Glutamatergic neuron (in vitro differentiated cells): ENCODE measurements around the gene NRSN1. TPM values are rescaled to one million over a fixed set of nuclear protein-coding genes. Genes with fewer than 3 reads are reported as not detected.

Experiments
- DNase-seq: peaks from one replicate; pipeline ENCODE4 v3.0.0; 2022
- H3K27ac Mint-ChIP-seq: one replicate; pipeline ENCODE4 v1.8.0; 2020; ENCODE audit warnings: mild to moderate bottlenecking, mixed read lengths, inconsistent platforms; ENCODE audit not compliant: unreplicated experiment
- H3K27me3 Mint-ChIP-seq: one replicate; pipeline ENCODE4 v1.8.0; 2020; ENCODE audit warnings: mild to moderate bottlenecking, moderate library complexity, mixed read lengths, inconsistent platforms; ENCODE audit not compliant: unreplicated experiment
- H3K36me3 Mint-ChIP-seq: one replicate; pipeline ENCODE4 v1.8.0; 2020; ENCODE audit warnings: mild to moderate bottlenecking, mixed read lengths, inconsistent platforms; ENCODE audit not compliant: unreplicated experiment
- H3K4me1 Mint-ChIP-seq: one replicate; pipeline ENCODE4 v1.8.0; 2020; ENCODE audit warnings: mild to moderate bottlenecking, low read depth, mixed read lengths, inconsistent platforms; ENCODE audit not compliant: unreplicated experiment
- H3K4me3 Mint-ChIP-seq: one replicate; pipeline ENCODE4 v1.8.0; 2020; ENCODE audit warnings: mild to moderate bottlenecking, mixed read lengths, inconsistent platforms; ENCODE audit not compliant: unreplicated experiment
- H3K9me3 Mint-ChIP-seq: one replicate; pipeline ENCODE4 v1.8.0; 2020; ENCODE audit warnings: mild to moderate bottlenecking, moderate library complexity, mixed read lengths, inconsistent platforms; ENCODE audit not compliant: unreplicated experiment
- total RNA-seq: library from RNA; stranded (reverse); fragmentation: NEBNext Ultra II Directional; extraction: Animal tissue kit (Norgen Biotek cat#: 25700); gene quantifications from one replicate; pipeline ENCODE4 v1.2.1, GENCODE V29; 2021; ENCODE audit not compliant: unreplicated experiment
- TF ChIP-seq, protein P1 (sequence below): fragments of 200-600 bp; sonication (generic); IDR thresholded peaks from one replicate; pipeline ENCODE4 v1.5.0; 2021; ENCODE audit not compliant: partially characterized antibody, unreplicated experiment

The NRSN1 gene
- total RNA-seq, 1 donor from 2014 or later = 5.7 TPM

DNA sequence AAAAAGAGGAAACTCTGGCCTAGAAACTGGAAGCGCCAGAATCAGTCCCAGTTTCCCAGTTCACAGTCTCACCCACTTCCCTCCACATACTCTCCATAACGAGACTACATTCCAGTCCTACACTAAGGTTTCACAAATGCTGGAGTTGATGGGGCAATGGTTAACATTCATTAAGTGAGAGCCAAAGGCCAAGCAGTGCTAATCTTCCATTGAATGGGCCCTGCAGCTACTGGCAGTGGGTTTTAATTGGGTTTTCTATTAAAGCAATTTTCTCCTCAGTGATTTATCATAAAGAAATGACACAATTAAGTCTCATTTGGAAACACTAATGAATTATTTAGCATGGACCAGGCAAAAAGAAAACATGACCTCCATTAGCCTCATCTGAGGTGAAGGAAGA lies 20.8 kb upstream of the NRSN1 start:
- Mint-ChIP-seq H3K27me3 (no peaks in the 10 kb centered on the region), H3K27ac (no peak overlapping the region), H3K36me3 (no peaks in the 10 kb centered on the region), H3K4me3 (no peak overlapping the region), H3K9me3 (no peaks in the 10 kb centered on the region), H3K4me1 (peaks cover 5% of the 10 kb centered on the region)
- TF ChIP-seq, protein P1, sequence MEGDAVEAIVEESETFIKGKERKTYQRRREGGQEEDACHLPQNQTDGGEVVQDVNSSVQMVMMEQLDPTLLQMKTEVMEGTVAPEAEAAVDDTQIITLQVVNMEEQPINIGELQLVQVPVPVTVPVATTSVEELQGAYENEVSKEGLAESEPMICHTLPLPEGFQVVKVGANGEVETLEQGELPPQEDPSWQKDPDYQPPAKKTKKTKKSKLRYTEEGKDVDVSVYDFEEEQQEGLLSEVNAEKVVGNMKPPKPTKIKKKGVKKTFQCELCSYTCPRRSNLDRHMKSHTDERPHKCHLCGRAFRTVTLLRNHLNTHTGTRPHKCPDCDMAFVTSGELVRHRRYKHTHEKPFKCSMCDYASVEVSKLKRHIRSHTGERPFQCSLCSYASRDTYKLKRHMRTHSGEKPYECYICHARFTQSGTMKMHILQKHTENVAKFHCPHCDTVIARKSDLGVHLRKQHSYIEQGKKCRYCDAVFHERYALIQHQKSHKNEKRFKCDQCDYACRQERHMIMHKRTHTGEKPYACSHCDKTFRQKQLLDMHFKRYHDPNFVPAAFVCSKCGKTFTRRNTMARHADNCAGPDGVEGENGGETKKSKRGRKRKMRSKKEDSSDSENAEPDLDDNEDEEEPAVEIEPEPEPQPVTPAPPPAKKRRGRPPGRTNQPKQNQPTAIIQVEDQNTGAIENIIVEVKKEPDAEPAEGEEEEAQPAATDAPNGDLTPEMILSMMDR = no peak
- DNase-seq = no peak

DNA sequence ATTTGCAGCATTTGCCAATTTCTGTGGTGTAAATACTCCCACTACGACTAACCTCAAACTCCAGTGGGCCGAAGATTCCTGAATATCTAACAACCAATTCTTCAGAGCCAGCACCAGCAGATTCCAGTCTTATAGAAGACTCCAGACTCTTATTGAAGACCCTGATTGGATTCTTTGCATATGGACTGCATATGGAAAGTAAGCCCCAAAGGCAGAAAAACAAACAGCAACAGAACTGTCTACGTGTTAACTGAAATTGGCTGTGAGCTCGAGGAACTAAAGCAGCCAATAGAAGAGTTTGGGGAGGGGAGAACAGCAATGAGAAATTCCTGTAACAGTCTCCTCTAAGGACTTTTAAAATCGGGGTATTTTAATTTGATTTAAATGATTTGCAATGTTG lies 19.7 kb upstream of the NRSN1 start:
- Mint-ChIP-seq H3K27ac (no peak overlapping the region), H3K4me3 (no peak overlapping the region), H3K36me3 (no peaks in the 10 kb centered on the region), H3K9me3 (no peaks in the 10 kb centered on the region), H3K4me1 (peaks cover 5% of the 10 kb centered on the region), H3K27me3 (no peaks in the 10 kb centered on the region)
- DNase-seq = no peak
- TF ChIP-seq, protein P1 = no peak

DNA sequence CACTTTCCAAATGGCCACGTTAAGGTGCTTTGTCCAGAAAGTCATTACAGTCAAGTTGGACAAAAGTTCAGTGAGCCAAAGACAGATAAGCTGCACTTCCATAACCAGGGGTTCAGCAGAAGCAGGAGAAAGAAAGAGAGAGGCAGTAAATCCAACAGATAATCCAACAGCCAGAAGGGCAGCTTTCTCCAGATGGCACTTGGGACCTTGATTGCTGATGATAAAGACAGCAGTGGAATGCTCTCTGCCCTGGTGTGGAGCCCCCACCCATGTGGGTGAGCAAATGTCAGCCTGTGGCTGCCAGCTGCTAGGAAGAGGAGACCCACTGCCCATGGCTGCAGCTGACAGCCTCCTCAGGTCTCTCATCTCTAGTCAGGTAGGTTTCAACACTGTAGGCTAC lies 18.7 kb upstream of the NRSN1 start:
- Mint-ChIP-seq H3K36me3 (no peaks in the 10 kb centered on the region), H3K9me3 (no peaks in the 10 kb centered on the region), H3K4me1 (peaks cover 5% of the 10 kb centered on the region), H3K4me3 (no peak overlapping the region), H3K27ac (no peak overlapping the region), H3K27me3 (peaks cover 2% of the 10 kb centered on the region)
- no peak for DNase-seq
- TF ChIP-seq, protein P1 = no peak

DNA sequence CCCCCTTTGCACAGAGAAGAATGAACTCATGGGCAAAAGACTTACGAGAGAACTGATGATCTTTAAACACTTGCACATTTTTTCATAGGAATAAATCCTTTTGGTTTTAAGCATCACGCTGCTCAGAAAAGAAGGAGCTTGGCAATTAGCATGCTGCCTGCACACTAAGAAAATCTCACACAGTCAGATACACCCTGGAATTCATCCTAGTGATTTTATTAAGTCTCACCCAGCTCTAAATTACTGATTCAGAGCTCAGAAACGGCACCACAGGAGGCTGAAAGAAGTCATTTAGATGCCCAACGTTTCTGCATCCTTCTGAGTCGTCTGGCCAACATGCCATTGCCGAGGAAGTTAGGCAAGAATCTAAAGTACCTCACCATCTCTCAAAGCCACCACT lies 18.0 kb upstream of the NRSN1 start:
- TF ChIP-seq, protein P1 = no peak
- peaks cover 5% of the 10 kb centered on the region for H3K4me1 Mint-ChIP-seq
- no peaks in the 10 kb centered on the region for H3K36me3 Mint-ChIP-seq
- peaks cover 2% of the 10 kb centered on the region for H3K27me3 Mint-ChIP-seq
- no peak overlapping the region for H3K27ac Mint-ChIP-seq
- H3K9me3 Mint-ChIP-seq = no peaks in the 10 kb centered on the region
- DNase-seq = no peak
- H3K4me3 Mint-ChIP-seq = no peak overlapping the region

DNA sequence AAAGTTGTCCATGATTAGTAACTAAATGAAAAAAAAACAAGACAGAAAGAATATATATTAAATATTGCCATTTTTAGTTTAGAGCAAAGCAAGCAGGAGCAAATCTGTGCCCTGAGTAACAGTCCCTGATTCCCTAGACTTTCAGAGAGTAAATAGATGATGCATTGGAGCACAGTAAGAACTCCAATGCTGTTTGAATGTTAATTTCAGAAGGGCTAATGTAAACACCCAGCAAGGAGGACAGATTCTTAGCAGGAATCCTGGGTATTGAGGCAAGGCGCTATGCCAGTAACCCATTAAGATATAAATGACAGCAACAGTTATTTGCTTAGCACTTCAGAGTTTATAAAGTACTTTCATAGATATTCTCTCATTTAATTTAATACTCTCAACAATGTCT lies 15.6 kb upstream of the NRSN1 start:
- DNase-seq = no peak
- Mint-ChIP-seq H3K9me3 (no peaks in the 10 kb centered on the region), H3K4me1 (peaks cover 5% of the 10 kb centered on the region), H3K36me3 (no peaks in the 10 kb centered on the region), H3K4me3 (no peak overlapping the region), H3K27me3 (peaks cover 2% of the 10 kb centered on the region), H3K27ac (no peak overlapping the region)
- TF ChIP-seq, protein P1 = no peak
